ENCODE results near the gene LDHA. TPM values are rescaled to one million over a fixed set of nuclear protein-coding genes. Genes with fewer than 3 reads are reported as not detected.

LDHA gene
- total RNA-seq, 1 experiment from 2014 or later, result 1,441 TPM

GRCh38 chr11:18392434-18393321, 1.7 kb upstream of the LDHA start:
- ChIA-PET CTCF (no interaction called here), POLR2A (ENCODE audit: unreplicated experiment) (interaction anchor here (0.6 kb wide), 1 partner anchor 42 kb away, joined by 3 read pairs; no protein-coding TSS in a partner anchor)
- DNase-seq (no peak), ATAC-seq (no peak)
- Histone ChIP-seq H3K36me3 (ENCODE audit: low read depth, low read length) (peaks cover 23% of the 10 kb centered on the region), H3K27ac (ENCODE audit: low read length) (no peak overlapping the region), H3F3A (ENCODE audit: low read length, unreplicated experiment) (peaks cover 5% of the 10 kb centered on the region), H3K4me1 (ENCODE audit: insufficient read depth, low read length) (peaks cover 18% of the 10 kb centered on the region), H3K9me3 (ENCODE audit: low read length) (no peaks in the 10 kb centered on the region), H3K79me2 (ENCODE audit: low read length) (peaks cover 46% of the 10 kb centered on the region), H3K4me3 (ENCODE audit: low read length) (no peak overlapping the region), H4K20me1 (ENCODE audit: low read length) (peaks cover 28% of the 10 kb centered on the region), H3K4me2 (ENCODE audit: low read length) (no peak overlapping the region), H2AFZ (ENCODE audit: low read length) (no peak overlapping the region), H3K9me2 (replicated peaks; ENCODE audit: low read length) (no peaks in the 10 kb centered on the region), H3K9ac (ENCODE audit: low read length) (no peak overlapping the region), H3K27me3 (ENCODE audit: low read length) (no peaks in the 10 kb centered on the region)
- no TSS peak for BruUV-seq (replicated peaks)
- TF ChIP-seq EZH2phosphoT487 (IDR thresholded peaks at IDR 0.05; ENCODE audit: borderline replicate concordance, low read length), result no peak
- intact Hi-C loops (cut with micrococcal nuclease), result no loop called here

GRCh38 chr11:18393581-18394274, 635 bp upstream of the LDHA start:
- ATAC-seq (peak; percentile 8), DNase-seq (no peak)
- H3K27me3 ChIP-seq (ENCODE audit: low read length), result no peaks in the 10 kb centered on the region
- TSS peak; percentile 78 for BruUV-seq (replicated peaks)
- TF ChIP-seq EZH2 (IDR thresholded peaks at IDR 0.05; ENCODE audit: low read length, unreplicated experiment) (no peak), CTCF (conservative IDR thresholded peaks at IDR 0.05; ENCODE audit: low read depth, low read length) (no peak), EZH2phosphoT487 (IDR thresholded peaks at IDR 0.05; ENCODE audit: borderline replicate concordance, low read length) (no peak)
- peak overlapping the region; percentile 94 for H3K4me2 ChIP-seq (ENCODE audit: low read length)
- intact Hi-C loops (cut with micrococcal nuclease), result loop anchor here (1.0 kb wide), 1 partner anchor 9 kb away; no protein-coding TSS in a partner anchor
- H3F3A ChIP-seq (ENCODE audit: low read length, unreplicated experiment), result peaks cover 5% of the 10 kb centered on the region
- peak overlapping the region; percentile 71 for H2AFZ ChIP-seq (ENCODE audit: low read length)
- H3K27ac ChIP-seq (ENCODE audit: low read length), result peak overlapping the region; percentile 82
- ChIA-PET POLR2A (ENCODE audit: unreplicated experiment) (interaction anchor here (0.5 to 1.2 kb wide), 4 partner anchors 10 to 1407 kb away, joined by 3 to 28 read pairs (median 5); no protein-coding TSS in a partner anchor), CTCF (no interaction called here)
- H3K9me2 ChIP-seq (replicated peaks; ENCODE audit: low read length), result no peaks in the 10 kb centered on the region
- H3K9me3 ChIP-seq (ENCODE audit: low read length), result no peaks in the 10 kb centered on the region
- peaks cover 57% of the 10 kb centered on the region for H3K79me2 ChIP-seq (ENCODE audit: low read length)
- H3K36me3 ChIP-seq (ENCODE audit: low read depth, low read length), result peaks cover 31% of the 10 kb centered on the region
- H4K20me1 ChIP-seq (ENCODE audit: low read length), result peaks cover 36% of the 10 kb centered on the region
- peak overlapping the region; percentile 98 for H3K9ac ChIP-seq (ENCODE audit: low read length)
- H3K4me1 ChIP-seq (ENCODE audit: insufficient read depth, low read length), result peaks cover 22% of the 10 kb centered on the region
- H3K4me3 ChIP-seq (ENCODE audit: low read length), result peak overlapping the region; percentile 93; the same call in 1 of the 2 replicates
